ENCODE results near the gene VEZT.

- TF ChIP-seq, protein P1, sequence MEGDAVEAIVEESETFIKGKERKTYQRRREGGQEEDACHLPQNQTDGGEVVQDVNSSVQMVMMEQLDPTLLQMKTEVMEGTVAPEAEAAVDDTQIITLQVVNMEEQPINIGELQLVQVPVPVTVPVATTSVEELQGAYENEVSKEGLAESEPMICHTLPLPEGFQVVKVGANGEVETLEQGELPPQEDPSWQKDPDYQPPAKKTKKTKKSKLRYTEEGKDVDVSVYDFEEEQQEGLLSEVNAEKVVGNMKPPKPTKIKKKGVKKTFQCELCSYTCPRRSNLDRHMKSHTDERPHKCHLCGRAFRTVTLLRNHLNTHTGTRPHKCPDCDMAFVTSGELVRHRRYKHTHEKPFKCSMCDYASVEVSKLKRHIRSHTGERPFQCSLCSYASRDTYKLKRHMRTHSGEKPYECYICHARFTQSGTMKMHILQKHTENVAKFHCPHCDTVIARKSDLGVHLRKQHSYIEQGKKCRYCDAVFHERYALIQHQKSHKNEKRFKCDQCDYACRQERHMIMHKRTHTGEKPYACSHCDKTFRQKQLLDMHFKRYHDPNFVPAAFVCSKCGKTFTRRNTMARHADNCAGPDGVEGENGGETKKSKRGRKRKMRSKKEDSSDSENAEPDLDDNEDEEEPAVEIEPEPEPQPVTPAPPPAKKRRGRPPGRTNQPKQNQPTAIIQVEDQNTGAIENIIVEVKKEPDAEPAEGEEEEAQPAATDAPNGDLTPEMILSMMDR (IDR thresholded peaks at IDR 0.05; ENCODE audit: low read depth, low read length, poor library complexity, severe bottlenecking) = no peak
- TF ChIP-seq EZH2phosphoT487 (IDR thresholded peaks at IDR 0.05; ENCODE audit: borderline replicate concordance, low read length) = no peak
Measured at GRCh38 chr12:95239216-95239615, 21.6 kb downstream of the VEZT start.

All from DOHH2 (cell line).